Activated CD4-positive, alpha-beta T cell treated with anti-CD3 and anti-CD28 coated beads, Interleukin-2, amount 50 U/mL, for 16 hours (primary cell): ENCODE data around the gene DDX4.
"Not testable (repeated sequence)": the region's sequence is repeated elsewhere in the genome, so short reads cannot be mapped to it uniquely, and the experiment has no call there.

Source experiments
- DNase-seq: peaks from one replicate; pipeline ENCODE4 v3.0.0-alpha.2; 2020

DDX4 gene

GRCh38 chr5:55731848-55732247 lies 6.0 kb upstream of the DDX4 start:
- DNase-seq = no peak

GRCh38 chr5:55732585-55732984 lies 5.3 kb upstream of the DDX4 start:
- no peak for DNase-seq

GRCh38 chr5:55734658-55735057 lies 3.2 kb upstream of the DDX4 start:
- no peak for DNase-seq

GRCh38 chr5:55742778-55743177 lies 4.9 kb downstream of the DDX4 start:
- no peak for DNase-seq

GRCh38 chr5:55747778-55748318 lies 10.0 kb downstream of the DDX4 start:
- no peak for DNase-seq

- DNase-seq = no peak
Measured at GRCh38 chr5:55749387-55749786, 11.5 kb downstream of the DDX4 start.

GRCh38 chr5:55750063-55750462 lies 12.2 kb downstream of the DDX4 start:
- no peak for DNase-seq

- no peak for DNase-seq
Measured at GRCh38 chr5:55750499-55750898, 12.6 kb downstream of the DDX4 start.

GRCh38 chr5:55758231-55758630 lies 20.4 kb downstream of the DDX4 start:
- DNase-seq = peak; percentile 24

- DNase-seq = no peak
Measured at GRCh38 chr5:55758714-55759113, 20.9 kb downstream of the DDX4 start.

GRCh38 chr5:55761721-55762120 lies 23.9 kb downstream of the DDX4 start:
- DNase-seq = not testable (repeated sequence)

GRCh38 chr5:55763746-55764420 lies 26.0 kb downstream of the DDX4 start:
- peak; percentile 66 for DNase-seq

GRCh38 chr5:55768279-55768678 lies 30.4 kb downstream of the DDX4 start:
- DNase-seq = no peak

- peak; percentile 72 for DNase-seq
Measured at GRCh38 chr5:55771175-55771655, 33.4 kb downstream of the DDX4 start.

- DNase-seq = no peak
Measured at GRCh38 chr5:55773057-55773456, 35.2 kb downstream of the DDX4 start.

GRCh38 chr5:55777332-55777731 lies 39.5 kb downstream of the DDX4 start:
- no peak for DNase-seq

GRCh38 chr5:55800924-55801323 lies 63.1 kb downstream of the DDX4 start:
- no peak for DNase-seq

- not testable (repeated sequence) for DNase-seq
Measured at GRCh38 chr5:55808814-55809213, 71.0 kb downstream of the DDX4 start.

- DNase-seq = not testable (repeated sequence)
Measured at GRCh38 chr5:55815939-55816338, 78.1 kb downstream of the DDX4 start.

GRCh38 chr5:55816342-55816741 lies 78.5 kb downstream of the DDX4 start:
- DNase-seq = no peak

GRCh38 chr5:55817030-55817429 lies 79.2 kb downstream of the DDX4 start:
- DNase-seq = no peak

GRCh38 chr5:55820488-55820887 lies 82.6 kb downstream of the DDX4 start:
- DNase-seq = no peak

GRCh38 chr5:55821731-55822512 lies 84.1 kb downstream of the DDX4 start:
- no peak for DNase-seq
